Heart left ventricle (tissue), 16 donors: ENCODE results near the gene STARD8. TPM values are rescaled to one million over a fixed set of nuclear protein-coding genes. Genes with fewer than 3 reads are reported as not detected.

Source experiments
- ATAC-seq, 4 donors: fragments of 200-7000 bp; cut with Tn5 transposase; one replicate each; pipeline ENCODE4 v1.9.1; 2020 to 2022; ENCODE audit warnings: moderate library complexity in 4 of 4, mild to moderate bottlenecking in 3 of 4, moderate number of reproducible peaks in 1 of 4
- DNase-seq, 5 donors: peaks; one replicate each; pipeline ENCODE4 v3.0.0-alpha.2; 2020
- H3K27ac ChIP-seq, 12 donors: fragments of 200-600 bp; sonication (generic) in 4 of 12; one replicate each; pipeline versions ENCODE4 v1.5.0 to v1.8.0; 2016 to 2022; ENCODE audit warnings: mild to moderate bottlenecking in 2 of 12
- H3K27me3 ChIP-seq, 9 donors: fragments of 200-600 bp; sonication (generic) in 2 of 9; one replicate each; pipeline versions ENCODE4 v1.5.1 to v1.8.0; 2016 to 2022; ENCODE audit warnings: mild to moderate bottlenecking in 3 of 9
- H3K36me3 ChIP-seq, 9 donors: fragments of 200-600 bp; sonication (generic) in 2 of 9; one replicate each; pipeline versions ENCODE4 v1.5.0 to v1.8.0; 2018 to 2022; ENCODE audit warnings: mild to moderate bottlenecking in 2 of 9
- H3K4me1 ChIP-seq, 12 donors: fragments of 200-600 bp; sonication (generic) in 4 of 12; one replicate each; pipeline versions ENCODE4 v1.5.0 to v1.8.0; 2016 to 2022; ENCODE audit warnings: mild to moderate bottlenecking in 3 of 12
- H3K4me3 ChIP-seq, 12 donors: fragments of 200-600 bp; sonication (generic) in 4 of 12; one replicate each; pipeline versions ENCODE4 v1.5.0 to v1.8.0; 2017 to 2022; ENCODE audit warnings: mild to moderate bottlenecking in 9 of 12, moderate library complexity in 4 of 12
- H3K9me3 ChIP-seq, 12 donors: fragments of 200-600 bp; sonication (generic) in 4 of 12; one replicate each; pipeline versions ENCODE4 v1.5.0 to v1.8.0; 2016 to 2022; ENCODE audit warnings: mild to moderate bottlenecking in 1 of 12
- POLR2A ChIP-seq, 2 donors: fragments of 450-650 bp; IDR thresholded peaks; one replicate each; pipeline ENCODE4 v1.6.1; 2017; ENCODE audit warnings: antibody characterized with exemption in 2 of 2, mild to moderate bottlenecking in 2 of 2, moderate library complexity in 2 of 2
- WGBS, 4 donors: extraction: QIAGEN DNeasy Blood & Tissue Kit in 2 of 4; methylation state at CpG; one replicate each; pipeline versions ENCODE4 v1.1.5 to v1.1.7; 2013 to 2018; 5-methylcytosine and 5-hydroxymethylcytosine counted together
- intact Hi-C, 10 donors: fragments of 100-400 bp; cut with DNase I; formaldehyde crosslinking; loops; one replicate each; pipeline versions ENCODE4 v1.11.1 to v1.14.2; 2022
- long read RNA-seq, 3 donors: library from polyadenylated mRNA; unstranded; transcript quantifications; one replicate each; pipeline ENCODE4 v2.0.0, GENCODE V29; 2020 to 2021
- polyA plus RNA-seq, 2 donors: library from polyadenylated mRNA; stranded (reverse); fragments of 200-250 nt; gene quantifications; one replicate each; pipeline ENCODE4 v1.2.3, GENCODE V29; 2013
- total RNA-seq, 9 donors: library from RNA; depleted of rRNA in 2 of 9; stranded (reverse); fragments of >200 nt in 2 of 9; fragmentation: NEBNext Ultra II Directional in 3 of 9; extraction: Animal tissue kit (Norgen Biotek cat#: 25700) in 3 of 9; gene quantifications; one replicate each; pipeline versions ENCODE4 v1.1.0 to v1.2.4, GENCODE V29; 2016 to 2023
- TF ChIP-seq, protein P1 (sequence below), 12 donors: fragments of 200-600 bp; sonication (generic) in 4 of 12; IDR thresholded peaks; one replicate each; pipeline versions ENCODE4 v1.5.0 to v1.8.0; 2018 to 2022; ENCODE audit warnings: antibody characterized with exemption in 12 of 12, mild to moderate bottlenecking in 5 of 12
- donor health status: ischemic (EF 13 %, LVEDD 7.1; RV severe dilation, severe dysfunction).
- donor health status: healthy with polysubstance abuse.
- donor health status: DM: no; HTN: yes; CAD: no.
- donor health status: DM: no; HTN: no; CAD: no.
- donor health status: ischemic (EF 25% LVEDD 6.9; RV normal size, moderate dysfunction).
- donor health status: ischemic (EF 25% LVEDD 5.7; RV mildly dilated, moderate dysfunction).
- donor health status: healthy.
- donor health status: DM: yes; HTN: yes; CAD: no.
- donor health status: ischemic (EF 35%, LVEDD 5.7; RV mildly dilated, moderate dysfunction).
- donor health status: nonischemic (EF 11% LVEDD 7.7; RV severe dilation, severe dysfunction).
- donor health status: DM: yes; HTN: yes; CAD: no.
- donor health status: PGD.
- donor health status: ischemic (EF 29% LVEDD 5.4; RV normal size, mild dysfunction).
- donor health status: nonischemic (EF 23%, LVEDD 6.1; RV moderate dilation, normal function).

STARD8 gene, protein sequence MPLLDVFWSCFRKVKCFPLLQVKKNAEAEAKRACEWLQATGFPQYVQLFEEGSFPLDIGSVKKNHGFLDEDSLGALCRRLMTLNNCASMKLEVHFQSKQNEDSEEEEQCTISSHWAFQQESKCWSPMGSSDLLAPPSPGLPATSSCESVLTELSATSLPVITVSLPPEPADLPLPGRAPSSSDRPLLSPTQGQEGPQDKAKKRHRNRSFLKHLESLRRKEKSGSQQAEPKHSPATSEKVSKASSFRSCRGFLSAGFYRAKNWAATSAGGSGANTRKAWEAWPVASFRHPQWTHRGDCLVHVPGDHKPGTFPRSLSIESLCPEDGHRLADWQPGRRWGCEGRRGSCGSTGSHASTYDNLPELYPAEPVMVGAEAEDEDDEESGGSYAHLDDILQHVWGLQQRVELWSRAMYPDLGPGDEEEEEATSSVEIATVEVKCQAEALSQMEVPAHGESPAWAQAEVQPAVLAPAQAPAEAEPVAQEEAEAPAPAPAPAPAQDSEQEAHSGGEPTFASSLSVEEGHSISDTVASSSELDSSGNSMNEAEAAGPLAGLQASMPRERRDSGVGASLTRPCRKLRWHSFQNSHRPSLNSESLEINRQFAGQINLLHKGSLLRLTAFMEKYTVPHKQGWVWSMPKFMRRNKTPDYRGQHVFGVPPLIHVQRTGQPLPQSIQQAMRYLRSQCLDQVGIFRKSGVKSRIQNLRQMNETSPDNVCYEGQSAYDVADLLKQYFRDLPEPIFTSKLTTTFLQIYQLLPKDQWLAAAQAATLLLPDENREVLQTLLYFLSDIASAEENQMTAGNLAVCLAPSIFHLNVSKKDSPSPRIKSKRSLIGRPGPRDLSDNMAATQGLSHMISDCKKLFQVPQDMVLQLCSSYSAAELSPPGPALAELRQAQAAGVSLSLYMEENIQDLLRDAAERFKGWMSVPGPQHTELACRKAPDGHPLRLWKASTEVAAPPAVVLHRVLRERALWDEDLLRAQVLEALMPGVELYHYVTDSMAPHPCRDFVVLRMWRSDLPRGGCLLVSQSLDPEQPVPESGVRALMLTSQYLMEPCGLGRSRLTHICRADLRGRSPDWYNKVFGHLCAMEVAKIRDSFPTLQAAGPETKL
- 10 to 100 TPM in 3 of 9 donors, 1 to 10 TPM in 6; 5.6 to 17.5 (median 7.1) TPM for total RNA-seq
- 1 to 10 TPM; 4.2 to 6.5 TPM for polyA plus RNA-seq
- long read RNA-seq, donor 1, full-length matches to known transcripts, result 3 of 14 reads
- long read RNA-seq, donor 1, partial matches to known transcripts, result 7 of 14 reads
- long read RNA-seq, donor 1, other reads (novel, unspliced or antisense), result 4 of 14 reads
- long read RNA-seq, donor 2, full-length matches to known transcripts, result 3 of 5 reads
- long read RNA-seq, donor 2, partial matches to known transcripts, result 2 of 5 reads
- long read RNA-seq, donor 2, other reads (novel, unspliced or antisense), result 0 of 5 reads
- long read RNA-seq, donor 3, full-length matches to known transcripts, result 4 of 10 reads
- long read RNA-seq, donor 3, partial matches to known transcripts, result 4 of 10 reads
- long read RNA-seq, donor 3, other reads (novel, unspliced or antisense), result 2 of 10 reads

DNA sequence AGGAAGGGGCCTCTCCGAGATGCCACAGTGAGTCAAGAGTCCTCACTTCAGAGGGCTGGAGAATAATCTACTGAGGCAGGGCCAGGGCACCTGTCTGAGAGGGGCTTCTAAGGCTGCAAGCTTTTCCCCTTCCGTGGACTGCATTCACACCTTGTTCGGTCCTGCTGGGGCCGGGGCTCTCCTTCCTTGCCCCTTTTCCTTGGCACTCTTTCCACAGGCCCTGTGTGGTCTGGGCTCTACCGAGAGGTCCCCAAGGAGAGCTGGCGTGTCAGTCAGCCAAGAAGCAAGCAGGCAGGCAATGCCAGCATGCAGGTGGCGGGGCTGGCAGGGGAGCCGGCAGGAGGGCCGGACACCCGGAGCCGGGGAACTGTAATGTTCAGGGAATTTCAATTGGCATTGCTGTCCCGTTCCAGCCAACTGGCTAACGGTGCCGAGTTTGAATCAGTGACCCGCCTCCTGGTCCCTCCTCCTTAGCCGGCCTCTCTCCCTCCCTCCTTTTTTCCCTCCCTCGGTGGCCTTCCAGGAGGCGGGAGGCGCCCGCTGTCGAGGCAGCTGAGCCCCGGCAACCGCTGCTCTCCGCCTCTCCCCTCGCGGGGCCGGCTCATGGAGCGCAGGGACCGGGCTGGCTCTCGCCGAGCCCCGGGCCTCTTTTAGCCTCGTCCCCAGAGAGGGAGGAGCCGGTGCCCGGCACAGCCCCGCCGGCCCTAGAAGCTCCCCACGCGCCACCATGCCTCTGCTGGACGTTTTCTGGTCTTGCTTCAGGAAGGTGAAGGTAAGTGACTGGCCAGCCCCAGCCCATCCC is at the start of gene STARD8:
Gene STARD8 (plus strand): TSS at position 511 of the 802 bp plus-strand sequence. CDS start 217 bp downstream, at position 728.
- Histone ChIP-seq H3K36me3 (no peaks in the 10 kb centered on the region), H3K9me3 (no peaks in the 10 kb centered on the region), H3K4me1 (peaks cover 0 to 9% (median 0%) of the 10 kb centered on the region in 12 donors), H3K27ac (peak within 1 kb of the TSS in 4 of 12 donors; percentile 3 to 42 (median 7)), H3K27me3 (peaks cover 0 to 28% (median 0%) of the 10 kb centered on the region in 9 donors), H3K4me3 (peak within 1 kb of the TSS in 10 of 12 donors; percentile 5 to 51 (median 41))
- TF ChIP-seq POLR2A (IDR thresholded peaks at IDR 0.05), result no peak
- TF ChIP-seq, protein P1, sequence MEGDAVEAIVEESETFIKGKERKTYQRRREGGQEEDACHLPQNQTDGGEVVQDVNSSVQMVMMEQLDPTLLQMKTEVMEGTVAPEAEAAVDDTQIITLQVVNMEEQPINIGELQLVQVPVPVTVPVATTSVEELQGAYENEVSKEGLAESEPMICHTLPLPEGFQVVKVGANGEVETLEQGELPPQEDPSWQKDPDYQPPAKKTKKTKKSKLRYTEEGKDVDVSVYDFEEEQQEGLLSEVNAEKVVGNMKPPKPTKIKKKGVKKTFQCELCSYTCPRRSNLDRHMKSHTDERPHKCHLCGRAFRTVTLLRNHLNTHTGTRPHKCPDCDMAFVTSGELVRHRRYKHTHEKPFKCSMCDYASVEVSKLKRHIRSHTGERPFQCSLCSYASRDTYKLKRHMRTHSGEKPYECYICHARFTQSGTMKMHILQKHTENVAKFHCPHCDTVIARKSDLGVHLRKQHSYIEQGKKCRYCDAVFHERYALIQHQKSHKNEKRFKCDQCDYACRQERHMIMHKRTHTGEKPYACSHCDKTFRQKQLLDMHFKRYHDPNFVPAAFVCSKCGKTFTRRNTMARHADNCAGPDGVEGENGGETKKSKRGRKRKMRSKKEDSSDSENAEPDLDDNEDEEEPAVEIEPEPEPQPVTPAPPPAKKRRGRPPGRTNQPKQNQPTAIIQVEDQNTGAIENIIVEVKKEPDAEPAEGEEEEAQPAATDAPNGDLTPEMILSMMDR (IDR thresholded peaks at IDR 0.05), result peak in 1 of 12 donors; percentile 5
- WGBS, 4 donors, result 10 to 37% (median 21%) methylated on average over 31 to 40 of the region's 40 CpGs
- intact Hi-C loops, result no loop called here
- DNase-seq, result peak; percentile 21 to 66 (median 44)
- ATAC-seq, result peak; percentile 10 to 84 (median 65)

DNA sequence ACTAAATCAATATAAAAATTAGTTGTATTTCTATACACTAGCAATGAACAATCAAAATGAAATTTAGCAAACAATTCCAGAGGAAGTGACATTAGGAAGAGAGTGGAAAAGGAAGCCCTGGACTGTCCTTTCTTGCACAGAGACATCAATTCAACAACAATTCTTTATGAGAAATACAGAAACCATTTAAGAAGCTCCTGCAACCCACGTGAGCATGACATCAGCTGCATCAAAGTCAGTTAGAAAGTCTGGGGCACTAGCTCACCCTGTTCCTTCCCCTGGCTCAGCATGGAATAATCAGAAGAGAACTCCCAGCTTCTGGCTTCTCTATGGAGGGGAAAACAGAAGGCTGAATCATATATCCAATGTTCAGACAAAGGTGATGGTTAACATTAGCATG is 48.6 kb upstream of the STARD8 start:
- TF ChIP-seq, protein P1 (IDR thresholded peaks at IDR 0.05), result no peak
- TF ChIP-seq POLR2A (IDR thresholded peaks at IDR 0.05), result no peak
- H3K9me3 ChIP-seq, result peaks cover 0 to 49% (median 4%) of the 10 kb centered on the region in 12 donors
- H3K36me3 ChIP-seq, result no peaks in the 10 kb centered on the region
- ATAC-seq (no peak), DNase-seq (no peak)
- no peak overlapping the region for H3K27ac ChIP-seq
- no peaks in the 10 kb centered on the region for H3K4me1 ChIP-seq
- H3K4me3 ChIP-seq, result no peak overlapping the region
- peaks cover 0 to 12% (median 0%) of the 10 kb centered on the region in 9 donors for H3K27me3 ChIP-seq
- intact Hi-C loops, result loop anchor here in 4 of 10 donors (1.0 to 10.0 kb wide), 5 partner anchors 35 to 126 kb away; no protein-coding TSS in a partner anchor
- 26 to 38% (median 30%) methylated on average over 1 of the region's 1 CpG for WGBS, 4 donors
